Fibroblast of upper back skin (primary cell): ENCODE data around the gene CALML6.
"Not testable (repeated sequence)": the region's sequence is repeated elsewhere in the genome, so short reads cannot be mapped to it uniquely, and the experiment has no call there.

Experiments
- DNase-seq: peaks from one replicate; pipeline ENCODE4 v3.0.0-alpha.2; 2013

CALML6 gene

GRCh38 chr1:1914971-1915692 lies at the start of gene CALML6:
CALML6 (plus strand) TSS chr1:1915260; CDS start chr1:1915281, 21 bp downstream.
- DNase-seq = no peak

GRCh38 chr1:1867164-1867563 lies 47.9 kb upstream of the CALML6 start:
- no peak for DNase-seq

- DNase-seq = no peak
These were observed 45.6 kb upstream of the CALML6 start for GRCh38 chr1:1869469-1869868.

- DNase-seq = no peak
These were observed 42.6 kb upstream of the CALML6 start for GRCh38 chr1:1872329-1872994.

GRCh38 chr1:1873186-1873585 lies 41.9 kb upstream of the CALML6 start:
- no peak for DNase-seq

GRCh38 chr1:1874901-1875300 lies 40.2 kb upstream of the CALML6 start:
- no peak for DNase-seq

GRCh38 chr1:1875932-1876331 lies 39.1 kb upstream of the CALML6 start:
- no peak for DNase-seq

- peak; percentile 33 for DNase-seq
These were observed 38.6 kb upstream of the CALML6 start for GRCh38 chr1:1876335-1876930.

- DNase-seq = no peak
These were observed 37.1 kb upstream of the CALML6 start for GRCh38 chr1:1877865-1878436.

GRCh38 chr1:1879942-1880341 lies 35.1 kb upstream of the CALML6 start:
- DNase-seq = no peak

GRCh38 chr1:1880617-1881312 lies 34.3 kb upstream of the CALML6 start:
- DNase-seq = no peak

GRCh38 chr1:1881727-1882126 lies 33.3 kb upstream of the CALML6 start:
- DNase-seq = no peak

- no peak for DNase-seq
These were observed 31.8 kb upstream of the CALML6 start for GRCh38 chr1:1883092-1883873.

- not testable (repeated sequence) for DNase-seq
These were observed 31.2 kb upstream of the CALML6 start for GRCh38 chr1:1883890-1884289.

GRCh38 chr1:1889090-1889750 lies 25.8 kb upstream of the CALML6 start:
- DNase-seq = no peak

- peak; percentile 57 for DNase-seq
These were observed 25.1 kb upstream of the CALML6 start for GRCh38 chr1:1889847-1890505.

GRCh38 chr1:1890506-1891348 lies 24.3 kb upstream of the CALML6 start, which contains the start of gene GNB1:
GNB1 (minus strand) TSS chr1:1891087; CDS start chr1:1825453, 65,634 bp downstream.
- DNase-seq = peak; percentile 87

- peak; percentile 55 for DNase-seq
These were observed 23.5 kb upstream of the CALML6 start for GRCh38 chr1:1891349-1892078.

- DNase-seq = no peak
These were observed 22.8 kb upstream of the CALML6 start for GRCh38 chr1:1892079-1892762.
